HL-60 (cell line): ENCODE data around the gene SCG3.
A peak's percentile ranks its signal among the peaks of the same experiment; 100 is the strongest.

Source experiments
- DNase-seq, 2 experiments: peaks; one replicate each; pipeline ENCODE4 v3.0.0-alpha.2; 2010 to 2020; ENCODE audit warnings: low read depth in 1 of 2, low spot score in 1 of 2
- H3K27ac ChIP-seq: fragments of 250-450 bp; sonication (Bioruptor Pico); replicated peaks from 2 replicates; pipeline ENCODE4 v1.5.1; 2020; ENCODE audit warnings: mild to moderate bottlenecking, moderate library complexity
- H3K27me3 ChIP-seq: fragments of 250-450 bp; sonication (Bioruptor Pico); 2 replicates; pipeline ENCODE4 v1.5.1; 2021; ENCODE audit warnings: mild to moderate bottlenecking, moderate library complexity; ENCODE audit not compliant: insufficient read depth, poor library complexity, severe bottlenecking
- H3K4me3 ChIP-seq: replicated peaks from 2 replicates; pipeline ENCODE4 v1.5.1; 2011; ENCODE audit warnings: mild to moderate bottlenecking, control low read depth, low read length; ENCODE audit not compliant: insufficient read depth
- GABPA ChIP-seq: IDR thresholded peaks from 2 replicates; pipeline ENCODE4 v1.6.1; 2012; ENCODE audit warnings: low read depth
- POLR2AphosphoS5 ChIP-seq: IDR thresholded peaks from 2 replicates; pipeline ENCODE4 v1.6.1; 2012; ENCODE audit warnings: low read depth
- REST ChIP-seq: IDR thresholded peaks from 2 replicates; pipeline ENCODE4 v1.6.1; 2012; ENCODE audit warnings: low read depth; ENCODE audit not compliant: insufficient replicate concordance
- SPI1 ChIP-seq: IDR thresholded peaks from 2 replicates; pipeline ENCODE4 v1.6.1; 2012; ENCODE audit warnings: low read depth, mild to moderate bottlenecking, borderline replicate concordance
- TF ChIP-seq, protein P1 (sequence below): IDR thresholded peaks from one replicate; pipeline ENCODE4 v1.5.1; 2011; ENCODE audit warnings: low read length, control low read depth, inconsistent platforms; ENCODE audit not compliant: insufficient read depth

Gene SCG3

GRCh38 chr15:51658664-51659063, 22.6 kb upstream of the SCG3 start:
- peak in 1 of 2 experiments; percentile 49 for DNase-seq
- H3K27ac ChIP-seq, result no peak overlapping the region
- TF ChIP-seq GABPA (no peak), POLR2AphosphoS5 (no peak), REST (no peak), SPI1 (no peak)
- TF ChIP-seq, protein P1, sequence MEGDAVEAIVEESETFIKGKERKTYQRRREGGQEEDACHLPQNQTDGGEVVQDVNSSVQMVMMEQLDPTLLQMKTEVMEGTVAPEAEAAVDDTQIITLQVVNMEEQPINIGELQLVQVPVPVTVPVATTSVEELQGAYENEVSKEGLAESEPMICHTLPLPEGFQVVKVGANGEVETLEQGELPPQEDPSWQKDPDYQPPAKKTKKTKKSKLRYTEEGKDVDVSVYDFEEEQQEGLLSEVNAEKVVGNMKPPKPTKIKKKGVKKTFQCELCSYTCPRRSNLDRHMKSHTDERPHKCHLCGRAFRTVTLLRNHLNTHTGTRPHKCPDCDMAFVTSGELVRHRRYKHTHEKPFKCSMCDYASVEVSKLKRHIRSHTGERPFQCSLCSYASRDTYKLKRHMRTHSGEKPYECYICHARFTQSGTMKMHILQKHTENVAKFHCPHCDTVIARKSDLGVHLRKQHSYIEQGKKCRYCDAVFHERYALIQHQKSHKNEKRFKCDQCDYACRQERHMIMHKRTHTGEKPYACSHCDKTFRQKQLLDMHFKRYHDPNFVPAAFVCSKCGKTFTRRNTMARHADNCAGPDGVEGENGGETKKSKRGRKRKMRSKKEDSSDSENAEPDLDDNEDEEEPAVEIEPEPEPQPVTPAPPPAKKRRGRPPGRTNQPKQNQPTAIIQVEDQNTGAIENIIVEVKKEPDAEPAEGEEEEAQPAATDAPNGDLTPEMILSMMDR, result no peak
- no peak overlapping the region for H3K4me3 ChIP-seq
- no peaks in the 10 kb centered on the region for H3K27me3 ChIP-seq

GRCh38 chr15:51661072-51661471, 20.2 kb upstream of the SCG3 start:
- H3K4me3 ChIP-seq, result no peak overlapping the region
- TF ChIP-seq, protein P1, result no peak
- TF ChIP-seq GABPA (no peak), REST (no peak), SPI1 (no peak), POLR2AphosphoS5 (no peak)
- H3K27ac ChIP-seq, result no peak overlapping the region
- no peak for DNase-seq
- H3K27me3 ChIP-seq, result no peaks in the 10 kb centered on the region

DNA sequence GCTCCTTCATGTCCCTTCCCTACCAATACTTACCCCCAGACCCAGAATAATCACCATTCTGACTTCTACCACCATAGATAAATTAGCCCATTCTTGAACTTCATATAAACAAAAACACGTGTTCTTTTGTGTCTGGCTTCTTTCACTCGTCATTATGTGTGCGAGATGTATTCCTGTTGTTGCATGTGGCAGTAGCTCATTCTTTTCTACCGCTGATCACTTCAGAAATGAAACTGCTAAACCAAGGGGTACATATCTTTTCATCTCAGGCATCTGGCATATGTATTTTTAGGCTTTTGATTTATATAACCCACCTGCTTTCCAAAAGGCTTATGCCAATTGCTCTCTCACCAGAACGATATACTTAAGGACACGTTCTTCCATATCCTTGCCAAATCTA, 13.8 kb upstream of the SCG3 start:
- TF ChIP-seq POLR2AphosphoS5, result no peak
- TF ChIP-seq GABPA, result no peak
- TF ChIP-seq REST, result no peak
- no peak for TF ChIP-seq SPI1
- TF ChIP-seq, protein P1, result no peak
- Histone ChIP-seq H3K27me3 (no peaks in the 10 kb centered on the region), H3K27ac (no peak overlapping the region), H3K4me3 (no peak overlapping the region)
- no peak for DNase-seq
